Vagina (tissue), 2 donors: ENCODE results near the gene CYSRT1.

Experiments used
- CTCF ChIP-seq, 3 experiments: fragments of 450-650 bp in 2 of 3; fragments of 200-600 bp in 1 of 3; sonication (generic) in 1 of 3; IDR thresholded peaks; one replicate each; pipeline ENCODE4 v1.5.1; 2017 to 2019; ENCODE audit warnings: antibody characterized with exemption in 3 of 3, mild to moderate bottlenecking in 2 of 3, moderate library complexity in 2 of 3
- POLR2A ChIP-seq, 2 donors: fragments of 450-650 bp; IDR thresholded peaks; one replicate each; pipeline ENCODE4 v1.6.1; 2017; ENCODE audit warnings: antibody characterized with exemption in 2 of 2, mild to moderate bottlenecking in 2 of 2, moderate library complexity in 2 of 2
- POLR2AphosphoS5 ChIP-seq, 2 donors: sonication (generic); formaldehyde crosslinking; IDR thresholded peaks; one replicate each; pipeline ENCODE4 v1.9.0; 2017; ENCODE audit warnings: antibody characterized with exemption in 2 of 2, mild to moderate bottlenecking in 2 of 2, low read depth in 1 of 2; ENCODE audit not compliant: insufficient read depth in 1 of 2

DNA sequence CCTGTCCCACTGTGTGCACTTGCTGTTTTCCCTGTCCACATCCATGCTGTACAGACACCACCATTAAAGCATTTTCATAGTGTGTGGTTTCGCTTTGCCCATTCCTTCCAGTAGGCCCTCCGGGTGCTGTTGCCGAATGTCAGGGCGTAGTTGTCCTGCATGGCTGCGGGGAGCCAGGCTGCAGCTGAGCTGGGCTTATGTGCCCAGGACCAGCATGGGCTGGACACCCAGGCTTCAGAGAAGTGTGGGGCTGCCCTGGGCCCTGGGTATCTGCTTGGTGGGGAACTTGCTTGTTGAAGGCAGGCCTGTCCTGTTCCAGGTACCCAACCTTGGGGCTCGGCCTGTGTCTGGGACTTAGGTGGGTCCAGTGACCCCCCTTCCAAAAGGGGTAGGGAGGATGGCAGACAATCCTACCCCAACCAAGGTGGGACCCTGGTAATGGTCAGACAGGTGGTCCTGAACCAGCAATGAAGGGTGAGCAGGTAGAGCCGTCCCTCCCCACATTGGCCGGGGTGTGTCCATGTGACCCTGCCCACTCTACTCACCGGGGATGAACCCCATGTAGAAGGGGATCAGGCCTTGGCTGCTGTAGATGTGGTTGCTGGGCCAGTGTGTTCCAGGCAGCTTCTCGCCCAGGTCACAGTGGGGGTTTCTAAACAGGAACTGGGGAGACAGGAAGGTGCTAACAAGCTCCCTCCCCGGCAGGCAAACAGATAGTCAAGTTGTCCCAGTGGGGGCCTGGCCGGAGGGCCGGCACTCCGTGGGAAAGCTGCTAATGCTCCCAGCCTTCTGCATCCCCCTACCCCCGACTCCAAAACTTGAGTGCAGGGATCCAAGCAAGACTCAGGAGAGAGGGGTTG lies 18.9 kb downstream of the CYSRT1 start:
- TF ChIP-seq POLR2A (IDR thresholded peaks at IDR 0.05) (no peak), CTCF (IDR thresholded peaks at IDR 0.05) (no peak), POLR2AphosphoS5 (IDR thresholded peaks at IDR 0.05; ENCODE audit: insufficient read depth in 1 of 2, low read depth in 1 of 2) (no peak)
